H1 (cell line): ENCODE data around the gene LSM4. TPM values are rescaled to one million over a fixed set of nuclear protein-coding genes. Genes with fewer than 3 reads are reported as not detected.
A peak's percentile ranks its signal among the peaks of the same experiment; 100 is the strongest.

Experiments
- CTCF ChIA-PET: fragments of 300-600 bp; sonication (Branson Sonifier 250); formaldehyde crosslinking; loops from one replicate; lab custom pipeline; 2021; ENCODE audit not compliant: partially characterized antibody; lab: Charles Lee
- POLR2A ChIA-PET: fragments of 300-600 bp; sonication (Branson Sonifier 250); formaldehyde crosslinking; loops from one replicate; lab custom pipeline; 2021; ENCODE audit warnings: inconsistent platforms; ENCODE audit not compliant: partially characterized antibody; lab: Charles Lee
- DNase-seq, 2 experiments: peaks; one replicate each; pipeline versions ENCODE4 v3.0.0 to v3.0.0-alpha.2; 2010 to 2022; ENCODE audit warnings: low spot score in 2 of 2, low read depth in 1 of 2, mixed read lengths in 1 of 2
- FAIRE-seq: peaks from 2 replicates; lab custom pipeline; 2011; peaks lifted over from hg19 to GRCh38; lab: Jason Lieb, UNC
- H2AFZ ChIP-seq: 2 replicates; pipeline ENCODE4 v1.8.1; 2012; ENCODE audit warnings: low read length, inconsistent platforms
- H2AK5ac ChIP-seq: 2 replicates; pipeline ENCODE4 v1.6.1; 2013; ENCODE audit warnings: low read depth, low read length
- H2BK120ac ChIP-seq: replicated peaks from 2 replicates; pipeline ENCODE3; 2013; ENCODE audit warnings: low read depth, low read length, inconsistent platforms
- H2BK12ac ChIP-seq: 2 replicates; pipeline ENCODE4 v1.6.1; 2013; ENCODE audit warnings: low read depth, low read length
- H2BK15ac ChIP-seq: 2 replicates; pipeline ENCODE4 v1.6.1; 2013; ENCODE audit warnings: low read length
- H2BK20ac ChIP-seq: 2 replicates; pipeline ENCODE4 v1.6.1; 2013; ENCODE audit warnings: low read length
- H2BK5ac ChIP-seq: 2 replicates; pipeline ENCODE4 v1.6.1; 2013; ENCODE audit warnings: low read depth, low read length
- H3K14ac ChIP-seq: 2 replicates; pipeline ENCODE4 v1.6.1; 2013; ENCODE audit warnings: inconsistent platforms; ENCODE audit not compliant: insufficient read length
- H3K18ac ChIP-seq: 2 replicates; pipeline ENCODE4 v1.6.1; 2013; ENCODE audit warnings: low read length; ENCODE audit errors: extremely low read depth
- H3K23ac ChIP-seq: 2 replicates; pipeline ENCODE4 v1.6.1; 2013; ENCODE audit warnings: inconsistent platforms; ENCODE audit not compliant: insufficient read length
- H3K23me2 ChIP-seq: 2 replicates; pipeline ENCODE4 v1.6.1; 2013; ENCODE audit warnings: low read depth, low read length
- H3K27ac ChIP-seq: 2 replicates; pipeline ENCODE4 v1.6.1; 2011; ENCODE audit warnings: low read depth, low read length, inconsistent platforms
- H3K27me3 ChIP-seq, 4 experiments: replicated peaks in 1 of 4; 1 replicate in 1 of 4; 2 replicates in 3 of 4; pipeline versions ENCODE4 v1.6.1 to v1.8.1; 2011 to 2013; ENCODE audit warnings: low read length in 3 of 4, mild to moderate bottlenecking in 3 of 4, inconsistent platforms in 2 of 4, mixed read lengths in 2 of 4, moderate library complexity in 1 of 4; ENCODE audit not compliant: control insufficient read depth in 3 of 4, insufficient read depth in 3 of 4; ENCODE audit errors: extremely low read depth in 1 of 4
- H3K36me3 ChIP-seq, 4 experiments: 2 replicates each; pipeline versions ENCODE4 v1.6.1 to v1.8.1; 2011 to 2013; ENCODE audit warnings: mild to moderate bottlenecking in 4 of 4, low read length in 3 of 4, moderate library complexity in 2 of 4, control low read depth in 1 of 4, inconsistent platforms in 1 of 4; ENCODE audit not compliant: insufficient read depth in 4 of 4, control insufficient read depth in 2 of 4
- H3K4ac ChIP-seq: replicated peaks from 2 replicates; pipeline ENCODE3; 2013; ENCODE audit warnings: low read length, low read depth, mixed read lengths, inconsistent platforms; ENCODE audit not compliant: insufficient read length
- H3K4me1 ChIP-seq, 4 experiments: replicated peaks in 1 of 4; 1 replicate in 1 of 4; 2 replicates in 3 of 4; pipeline versions ENCODE4 v1.6.1 to v1.8.1; 2011 to 2013; ENCODE audit warnings: low read length in 3 of 4, inconsistent platforms in 2 of 4, mixed read lengths in 1 of 4; ENCODE audit not compliant: insufficient read depth in 4 of 4, control insufficient read depth in 3 of 4
- H3K4me2 ChIP-seq, 2 experiments: 2 replicates each; pipeline versions ENCODE4 v1.6.1 to v1.8.1; 2011 to 2013; ENCODE audit warnings: low read depth in 2 of 2, low read length in 2 of 2, control low read depth in 1 of 2, inconsistent platforms in 1 of 2, mild to moderate bottlenecking in 1 of 2; ENCODE audit not compliant: insufficient read depth in 1 of 2
- H3K4me3 ChIP-seq, 4 experiments: fragments of 200-600, 300-600 bp in 1 of 4; sonication (generic), shearing (Covaris generic), sonication (Bioruptor Twin) in 1 of 4; 2 replicates each; pipeline versions ENCODE4 v1.5.1 to v1.8.1; 2011 to 2016; ENCODE audit warnings: low read length in 4 of 4, low read depth in 3 of 4, control low read depth in 2 of 4, inconsistent platforms in 2 of 4, mild to moderate bottlenecking in 2 of 4, mixed read lengths in 1 of 4, moderate library complexity in 1 of 4; ENCODE audit not compliant: insufficient read depth in 2 of 4; ENCODE audit errors: extremely low read depth in 1 of 4
- H3K56ac ChIP-seq: replicated peaks from 2 replicates; pipeline ENCODE3; 2013; ENCODE audit warnings: low read depth, mild to moderate bottlenecking, mixed read lengths, low read length, inconsistent platforms; ENCODE audit not compliant: insufficient read length
- H3K79me1 ChIP-seq: 2 replicates; pipeline ENCODE4 v1.6.1; 2013; ENCODE audit warnings: low read depth, low read length, control low read depth
- H3K79me2 ChIP-seq, 2 experiments: 2 replicates each; pipeline versions ENCODE4 v1.6.1 to v1.8.1; 2012 to 2013; ENCODE audit warnings: low read length in 2 of 2, mild to moderate bottlenecking in 2 of 2, inconsistent platforms in 1 of 2; ENCODE audit not compliant: insufficient read depth in 2 of 2, control insufficient read depth in 1 of 2
- H3K9ac ChIP-seq, 4 experiments: replicated peaks in 1 of 4; 1 replicate in 1 of 4; 2 replicates in 3 of 4; pipeline versions ENCODE4 v1.6.1 to v1.8.1; 2011 to 2013; ENCODE audit warnings: low read depth in 3 of 4, low read length in 3 of 4, control low read depth in 2 of 4, mild to moderate bottlenecking in 2 of 4, moderate library complexity in 2 of 4, inconsistent platforms in 1 of 4; ENCODE audit errors: extremely low read depth in 1 of 4
- H3K9me3 ChIP-seq, 2 experiments: 2 replicates each; pipeline versions ENCODE4 v1.6.1 to v1.8.1; 2012 to 2013; ENCODE audit warnings: mild to moderate bottlenecking in 2 of 2, moderate library complexity in 2 of 2, control low read depth in 1 of 2, inconsistent platforms in 1 of 2, low read depth in 1 of 2, low read length in 1 of 2, mixed read lengths in 1 of 2; ENCODE audit not compliant: insufficient read depth in 2 of 2
- H4K20me1 ChIP-seq, 2 experiments: replicated peaks in 1 of 2; 2 replicates each; pipeline versions ENCODE3 to v1.8.1; 2011 to 2013; ENCODE audit warnings: inconsistent platforms in 2 of 2, low read length in 2 of 2, mild to moderate bottlenecking in 1 of 2; ENCODE audit not compliant: insufficient read depth in 2 of 2, control insufficient read depth in 1 of 2
- H4K5ac ChIP-seq: 2 replicates; pipeline ENCODE4 v1.6.1; 2013; ENCODE audit warnings: low read length, low read depth, mixed read lengths, inconsistent platforms; ENCODE audit not compliant: insufficient read length
- H4K8ac ChIP-seq: 2 replicates; pipeline ENCODE4 v1.8.0; 2013; ENCODE audit warnings: mild to moderate bottlenecking, moderate library complexity, low read length, inconsistent platforms; ENCODE audit not compliant: insufficient read depth; ENCODE audit errors: extremely low read depth
- H4K91ac ChIP-seq: replicated peaks from 2 replicates; pipeline ENCODE3; 2013; ENCODE audit warnings: low read length, mixed read lengths, inconsistent platforms; ENCODE audit not compliant: insufficient read length
- GABPA ChIP-seq: IDR thresholded peaks from 2 replicates; pipeline ENCODE4 v1.6.1; 2011; ENCODE audit warnings: mild to moderate bottlenecking, low read length, moderate library complexity, borderline replicate concordance; ENCODE audit not compliant: insufficient read depth
- HDAC6 ChIP-seq: IDR thresholded peaks from one replicate; pipeline ENCODE4 v1.7.1; 2012; ENCODE audit warnings: low read depth, mild to moderate bottlenecking, inconsistent platforms, low read length, moderate library complexity
- KDM4A ChIP-seq: IDR thresholded peaks from one replicate; pipeline ENCODE4 v1.7.1; 2012; ENCODE audit warnings: low read depth, mild to moderate bottlenecking, moderate library complexity, low read length, inconsistent platforms; ENCODE audit not compliant: severe bottlenecking
- KDM5A ChIP-seq: fragments of 200-600 bp; IDR thresholded peaks from 2 replicates; pipeline ENCODE4 v1.7.1; 2012; ENCODE audit warnings: mild to moderate bottlenecking, low read length, inconsistent platforms, mixed read lengths
- MAFK ChIP-seq: IDR thresholded peaks from 2 replicates; pipeline ENCODE4 v1.6.1; 2012; ENCODE audit warnings: low read depth, mild to moderate bottlenecking, improper control_type of control experiment, low read length
- PHF8 ChIP-seq: fragments of 200-600 bp; sonication (generic); conservative IDR thresholded peaks from 2 replicates; pipeline ENCODE4 v1.7.1; 2012; ENCODE audit warnings: low read depth, mild to moderate bottlenecking, inconsistent platforms, low read length, moderate library complexity
- RFX5 ChIP-seq: IDR thresholded peaks from 2 replicates; pipeline ENCODE4 v1.6.1; 2011; ENCODE audit warnings: low read depth, low read length, improper control_type of control experiment, borderline replicate concordance
- SRF ChIP-seq: IDR thresholded peaks from 2 replicates; pipeline ENCODE4 v1.6.1; 2011; ENCODE audit warnings: mild to moderate bottlenecking, low read depth, low read length, moderate library complexity
- YY1 ChIP-seq: IDR thresholded peaks from 2 replicates; pipeline ENCODE4 v1.6.1; 2011; ENCODE audit warnings: low read depth, mild to moderate bottlenecking, low read length
- WGBS, 2 experiments: shearing (Covaris generic) in 1 of 2; methylation state at CpG; one replicate each; pipeline versions ENCODE4 v1.1.6 to v1.1.7; 2013 to 2015; ENCODE audit warnings: low lambda C conversion rate in 2 of 2, mixed read lengths in 2 of 2, inconsistent platforms in 1 of 2, low coverage in 1 of 2, missing lambda C conversion rate in 1 of 2; ENCODE audit not compliant: insufficient replicate concordance in 2 of 2, insufficient coverage in 1 of 2, insufficient read length in 1 of 2; ENCODE audit errors: extremely low coverage in 1 of 2, missing lambda C conversion rate in 1 of 2; 5-methylcytosine and 5-hydroxymethylcytosine counted together
- polyA plus RNA-seq, 7 experiments: library from polyadenylated mRNA; depleted of rRNA in 3 of 7; stranded (reverse) in 5 of 7; unstranded in 2 of 7; fragments of >200 nt in 5 of 7; fragments of 200-250 nt in 2 of 7; gene quantifications; 1 replicate in 5 of 7; 2 replicates in 1 of 7; 4 replicates in 1 of 7; pipeline versions ENCODE4 v1.2.1 to v1.2.3, GENCODE V29; 2011 to 2013; ENCODE audit warnings: missing spikeins in 2 of 7, mixed read lengths in 2 of 7
- total RNA-seq: library from RNA; stranded (reverse); fragmentation: NEBNext Ultra II Directional; extraction: Animal tissue kit (Norgen Biotek cat#: 25700); gene quantifications from 2 replicates; pipeline ENCODE4 v1.2.1, GENCODE V29; 2021
- TF ChIP-seq, protein P1 (sequence below): IDR thresholded peaks from 2 replicates; pipeline ENCODE4 v1.6.1; 2011; ENCODE audit warnings: low read depth, mild to moderate bottlenecking, low read length; ENCODE audit not compliant: insufficient read depth

Gene LSM4
- total and polyA plus RNA-seq, 2 of the 8 experiments (the other 6 are each of a cell fraction or from before 2014, with no cell fraction given): 302 to 319 TPM

- Histone ChIP-seq H2AK5ac (no peak overlapping the region), H3K4me3 (no peak overlapping the region), H4K8ac (0 out of 2 replicates have a peak overlapping the region, but pooled peaks have one; percentile 5), H2BK15ac (no peak overlapping the region), H2BK12ac (no peak overlapping the region), H2AFZ (no peak overlapping the region), H3K9me3 (no peaks in the 10 kb centered on the region), H2BK5ac (no peak overlapping the region), H3K79me1 (no peaks in the 10 kb centered on the region; the same call in 1 of the 2 replicates), H3K56ac (no peak overlapping the region), H3K14ac (no peak overlapping the region), H3K27ac (no peak overlapping the region), H4K91ac (no peak overlapping the region), H3K27me3 (peaks cover 0 to 6% (median 1%) of the 10 kb centered on the region in 4 experiments; a peak in 3 of 7 replicates), H3K4me1 (peaks cover 5 to 12% (median 10%) of the 10 kb centered on the region in 4 experiments), H3K23me2 (no peaks in the 10 kb centered on the region), H3K36me3 (no peaks in the 10 kb centered on the region), H3K9ac (no peak overlapping the region), H4K20me1 (peaks cover 0 to 1% of the 10 kb centered on the region in 2 experiments), H3K4ac (no peak overlapping the region), H3K23ac (no peak overlapping the region), H2BK120ac (no peak overlapping the region), H2BK20ac (no peak overlapping the region), H4K5ac (no peak overlapping the region), H3K18ac (no peak overlapping the region), H3K4me2 (no peak overlapping the region), H3K79me2 (no peaks in the 10 kb centered on the region)
- WGBS, 2 experiments: 93% methylated on average over 55 of the region's 55 CpGs; no CpG with 5 or more reads in 1 of the 2 experiments
- POLR2A ChIA-PET: interaction anchor here (0.9 to 2.5 kb wide), 3 partner anchors 8 to 52 kb away, joined by 3 to 8 read pairs (median 4); partner anchors contain the start of gene JUND
- CTCF ChIA-PET: interaction anchor here (0.6 to 18.7 kb wide), 14 partner anchors 8 to 153 kb away, joined by 3 to 305 read pairs (median 4); partner anchors contain the start of genes IQCN, JUND, MPV17L2 and RAB3A
- FAIRE-seq (no peak), DNase-seq (no peak)
- TF ChIP-seq RFX5: no peak
- no peak for TF ChIP-seq PHF8
- TF ChIP-seq GABPA: no peak
- no peak for TF ChIP-seq YY1
- TF ChIP-seq MAFK: no peak
- no peak for TF ChIP-seq SRF
- TF ChIP-seq HDAC6: no peak
- no peak for TF ChIP-seq KDM4A
- no peak for TF ChIP-seq KDM5A
- TF ChIP-seq, protein P1, sequence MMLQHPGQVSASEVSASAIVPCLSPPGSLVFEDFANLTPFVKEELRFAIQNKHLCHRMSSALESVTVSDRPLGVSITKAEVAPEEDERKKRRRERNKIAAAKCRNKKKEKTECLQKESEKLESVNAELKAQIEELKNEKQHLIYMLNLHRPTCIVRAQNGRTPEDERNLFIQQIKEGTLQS: no peak
Observed at GRCh38 chr19:18257503-18258470, 65.1 kb downstream of the LSM4 start.
